HG03135 (cell line): ENCODE results near the gene ASCC1.
"Not testable (repeated sequence)": the region's sequence is repeated elsewhere in the genome, so short reads cannot be mapped to it uniquely, and the experiment has no call there.

Experiments
- ATAC-seq: cut with Tn5 transposase; IDR thresholded peaks from one replicate; pipeline ENCODE4 v1.9.1; 2021; ENCODE audit warnings: mild to moderate bottlenecking, moderate library complexity; ENCODE audit not compliant: unreplicated experiment

ASCC1 gene

DNA sequence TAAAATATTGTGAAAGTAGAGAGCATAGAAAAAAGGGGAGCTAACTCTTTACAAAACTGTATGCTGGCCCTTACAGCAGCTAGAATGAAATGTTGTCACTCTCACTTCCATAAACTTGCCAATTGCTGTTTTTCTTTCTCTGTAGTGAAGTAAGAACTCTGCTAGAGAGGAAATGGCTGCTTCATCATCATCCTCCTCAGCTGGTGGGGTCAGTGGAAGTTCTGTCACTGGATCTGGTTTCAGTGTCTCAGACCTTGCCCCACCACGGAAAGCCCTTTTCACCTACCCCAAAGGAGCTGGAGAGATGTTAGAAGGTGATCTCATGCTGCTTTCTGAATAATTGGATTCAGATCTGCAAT lies 7.6 kb upstream of the ASCC1 start:
- ATAC-seq, result no peak

DNA sequence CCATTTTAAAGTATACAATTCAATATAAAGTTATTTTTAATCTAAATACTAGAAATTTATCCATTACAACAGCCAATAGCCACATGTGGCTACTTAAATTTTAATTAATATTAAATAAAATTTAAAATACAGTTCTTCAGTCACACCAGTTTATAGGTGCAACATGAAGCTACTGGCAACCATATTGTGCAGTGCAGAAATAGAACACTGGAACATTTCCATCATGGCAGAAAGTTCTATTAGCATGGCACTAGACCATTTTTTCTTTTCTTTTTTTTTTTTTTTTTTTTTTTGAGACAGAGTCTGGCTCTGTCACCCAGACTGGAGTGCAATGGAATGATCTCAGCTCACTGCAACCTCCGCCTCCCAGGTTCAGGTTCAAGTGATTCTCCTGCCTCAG lies 5.2 kb upstream of the ASCC1 start:
- no peak for ATAC-seq

DNA sequence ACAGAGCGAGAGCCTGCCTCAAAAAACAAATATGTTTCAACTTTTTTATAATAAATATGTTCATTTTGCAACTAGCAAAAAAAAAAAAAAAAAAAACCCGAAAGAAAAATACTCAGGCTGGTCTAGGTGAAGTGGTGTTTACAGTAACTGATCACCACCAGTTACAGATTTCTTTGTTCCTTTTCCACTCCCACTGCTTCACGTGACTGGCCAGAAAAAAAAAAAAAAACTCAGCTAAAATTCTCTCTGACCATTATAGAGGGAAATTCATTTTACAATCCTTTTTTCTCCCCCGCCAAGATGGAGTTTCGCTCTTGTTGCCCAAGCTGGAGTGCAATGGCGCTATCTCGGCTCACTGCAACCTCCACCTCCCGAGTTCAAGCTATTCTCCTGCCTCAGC lies 4.6 kb upstream of the ASCC1 start:
- ATAC-seq, result no peak

DNA sequence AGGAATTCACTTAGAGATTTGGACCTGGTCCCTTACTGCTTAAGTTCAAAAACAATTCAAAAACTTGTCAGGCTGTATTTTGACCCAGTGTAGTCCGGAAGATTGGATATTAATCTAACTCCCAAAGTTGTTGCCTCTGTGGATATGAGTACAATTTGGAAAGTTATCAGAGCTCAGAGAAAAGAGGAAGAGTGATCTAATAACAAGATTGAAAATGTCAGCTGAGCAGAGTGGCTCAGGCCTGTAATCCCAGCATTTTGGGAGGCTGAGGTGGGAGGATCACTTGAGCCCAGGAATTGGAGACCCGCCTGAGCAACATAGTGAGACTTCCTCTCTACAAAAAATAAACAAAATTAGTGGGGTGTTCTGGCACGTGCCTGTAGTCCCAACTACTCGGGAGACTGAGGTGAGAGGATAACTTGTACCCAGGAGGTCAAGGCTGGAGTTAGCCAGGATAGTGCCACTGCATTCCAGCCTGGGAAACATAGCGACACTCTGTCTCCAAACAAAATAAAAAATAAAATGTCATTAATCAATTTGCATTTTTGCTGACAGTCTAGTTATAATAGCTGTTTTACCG lies 3.2 kb upstream of the ASCC1 start:
- ATAC-seq, result no peak

DNA sequence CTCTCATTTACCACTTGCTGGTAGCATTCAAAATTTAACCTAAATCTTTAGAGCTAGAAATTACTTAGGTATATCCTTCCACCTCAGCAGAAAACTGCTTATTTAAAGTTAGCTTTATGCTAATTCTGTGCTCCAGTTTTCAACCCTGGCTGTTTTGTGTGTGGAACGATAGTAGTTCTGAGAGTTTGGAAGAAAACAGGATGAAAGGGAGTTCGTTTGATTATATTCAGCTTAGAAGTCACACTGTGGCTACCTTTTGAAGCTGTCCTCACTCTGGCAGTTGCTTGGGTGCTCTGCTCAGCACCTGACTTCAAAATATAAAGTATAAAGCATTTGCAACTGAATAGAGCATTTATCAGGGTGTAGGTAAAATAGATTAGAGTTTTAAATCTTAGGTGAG lies 2.6 kb upstream of the ASCC1 start:
- no peak for ATAC-seq

DNA sequence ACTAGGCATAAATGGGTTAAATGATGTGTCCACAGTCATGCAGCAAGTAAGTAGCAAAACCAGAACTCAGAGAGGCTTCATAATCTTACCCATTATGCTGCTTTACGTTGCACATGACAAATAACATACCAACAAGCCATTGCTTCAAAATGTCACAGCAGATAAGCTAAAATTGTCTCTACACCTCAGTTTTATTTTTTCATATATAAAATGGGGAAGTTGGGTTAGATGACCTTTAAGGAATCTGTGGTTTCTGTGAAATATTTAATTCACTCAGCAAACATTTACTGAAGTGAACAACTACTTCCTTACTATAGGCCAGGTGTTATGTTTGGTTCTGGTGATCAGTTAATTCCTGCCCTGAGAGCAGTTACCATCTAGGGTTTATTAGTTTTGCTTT lies 2.2 kb upstream of the ASCC1 start:
- no peak for ATAC-seq

DNA sequence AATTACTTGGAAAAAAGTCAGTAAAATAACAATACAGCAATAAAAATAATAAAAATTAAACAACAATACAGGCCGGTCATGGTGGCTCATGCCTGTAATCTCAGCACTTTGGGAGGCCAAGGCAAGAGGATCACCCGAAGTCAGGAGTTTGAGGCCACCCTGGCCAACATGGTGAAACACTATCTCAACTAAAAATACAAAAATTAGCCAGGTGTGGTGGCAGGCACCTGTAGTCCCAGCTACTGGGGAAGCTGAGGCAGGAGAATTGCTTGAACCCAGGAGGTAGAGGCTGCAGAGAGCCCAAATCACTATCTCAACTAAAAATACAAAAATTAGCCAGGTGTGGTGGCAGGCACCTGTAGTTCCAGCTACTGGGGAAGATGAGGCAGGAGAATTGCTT lies 4.2 kb downstream of the ASCC1 start:
- ATAC-seq, result not testable (repeated sequence)

DNA sequence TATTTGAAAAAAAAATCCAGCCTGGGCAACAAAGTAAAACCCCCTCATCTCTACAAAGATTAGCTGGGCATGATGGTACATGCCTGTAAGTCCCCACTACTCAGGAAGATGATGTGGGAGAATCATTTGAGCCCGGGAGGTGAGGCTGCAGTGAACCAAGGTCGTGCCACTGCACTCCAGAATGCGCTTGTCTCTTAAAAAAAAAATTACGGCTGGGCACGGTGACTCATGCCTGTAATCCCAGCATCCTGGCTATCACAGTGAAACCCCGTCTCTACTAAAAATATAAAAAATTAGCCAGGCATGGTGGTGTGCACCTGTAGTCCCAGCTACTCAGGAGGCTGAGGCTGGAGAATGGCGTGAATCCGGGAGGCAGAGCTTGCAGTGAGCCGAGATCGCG lies 4.7 kb downstream of the ASCC1 start:
- ATAC-seq, result not testable (repeated sequence)

DNA sequence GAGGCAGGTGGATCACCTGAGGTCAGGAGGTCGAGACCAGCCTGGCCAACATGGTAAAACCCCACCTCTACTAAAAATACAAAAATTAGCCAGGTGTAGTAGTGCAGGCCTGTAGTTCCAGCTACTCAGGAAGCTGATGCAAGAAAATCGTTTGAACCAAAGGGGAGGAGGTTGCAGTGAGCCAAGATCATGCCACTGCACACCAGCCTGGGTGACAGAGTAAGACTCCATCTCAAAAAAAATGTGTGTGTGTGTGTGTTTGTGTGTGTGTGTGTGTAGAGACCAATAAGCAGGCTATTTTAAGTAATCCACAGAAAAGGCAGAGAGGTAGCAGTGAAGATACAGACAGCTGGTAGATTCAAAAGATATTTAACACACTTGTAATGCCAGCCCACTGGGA lies 7.5 kb downstream of the ASCC1 start:
- ATAC-seq, result not testable (repeated sequence)

DNA sequence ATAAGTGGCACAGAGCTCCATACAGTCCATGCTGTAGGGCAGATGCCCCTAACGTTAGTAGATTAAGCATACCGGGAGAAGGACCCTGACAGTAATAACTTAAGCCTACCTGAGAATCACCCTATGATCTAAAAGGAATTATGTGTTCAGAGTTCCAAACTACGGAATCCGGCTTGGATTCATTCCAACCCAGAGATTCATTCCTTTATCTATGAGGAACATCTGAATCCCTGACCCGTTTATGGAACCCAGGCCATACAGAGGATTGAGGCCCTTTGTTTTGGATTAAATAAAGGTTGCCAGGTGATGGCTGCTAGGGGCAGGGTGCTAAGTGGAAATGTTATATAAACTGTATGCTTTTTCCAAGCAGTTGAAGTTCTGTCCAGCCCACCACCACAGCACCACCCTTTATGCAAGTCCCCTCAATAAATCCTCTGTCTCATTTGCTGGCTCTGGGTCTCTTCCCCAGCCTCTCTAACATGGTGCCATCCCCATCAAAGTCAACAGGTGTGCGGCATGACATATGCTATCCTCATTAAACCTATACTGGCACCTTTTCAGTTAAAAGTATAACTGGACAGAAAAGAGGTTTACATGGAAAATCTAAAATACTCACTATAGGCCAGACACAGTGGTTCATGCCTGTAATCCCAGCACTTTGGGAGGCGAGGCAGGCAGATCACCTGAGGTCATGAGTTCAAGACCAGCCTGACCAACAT lies 9.4 kb downstream of the ASCC1 start:
- no peak for ATAC-seq

DNA sequence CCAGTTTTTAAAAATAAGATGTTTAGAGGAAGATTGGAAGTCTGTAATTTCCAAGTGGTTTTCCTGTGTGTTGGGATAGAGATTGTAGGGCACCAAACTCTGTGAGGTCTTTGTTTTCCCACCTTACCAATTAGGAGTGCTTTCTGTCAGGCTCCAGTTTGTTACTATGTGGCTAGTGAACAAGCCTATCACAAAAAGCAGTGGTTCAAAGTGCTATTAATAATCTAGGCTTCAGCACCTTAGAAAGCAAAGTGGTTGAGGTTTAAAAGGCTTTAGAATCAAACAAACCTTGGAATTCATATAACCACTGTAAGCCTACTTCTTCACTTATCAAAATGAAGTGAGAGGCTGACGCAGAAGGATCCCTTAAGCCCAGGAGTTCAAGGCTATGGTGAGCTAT lies 11.4 kb downstream of the ASCC1 start:
- no peak for ATAC-seq

DNA sequence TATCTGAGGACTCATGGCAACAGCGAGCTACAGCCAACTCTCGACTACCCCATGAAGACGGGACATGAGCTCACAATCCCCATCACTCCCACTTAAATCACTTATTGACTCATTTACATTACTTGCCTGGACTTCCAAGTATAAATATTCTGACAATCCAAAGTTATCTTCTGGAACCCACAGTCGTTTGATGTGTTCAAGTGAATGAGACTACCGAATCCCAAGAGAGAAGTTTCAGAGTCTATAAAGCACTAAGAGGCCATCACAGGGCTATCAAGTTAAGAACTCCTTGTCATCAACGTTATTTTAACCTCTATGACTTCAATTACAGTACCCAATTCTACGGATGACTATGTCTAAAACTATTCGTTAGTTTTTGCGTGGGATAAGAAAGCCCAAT lies 11.8 kb downstream of the ASCC1 start:
- no peak for ATAC-seq

DNA sequence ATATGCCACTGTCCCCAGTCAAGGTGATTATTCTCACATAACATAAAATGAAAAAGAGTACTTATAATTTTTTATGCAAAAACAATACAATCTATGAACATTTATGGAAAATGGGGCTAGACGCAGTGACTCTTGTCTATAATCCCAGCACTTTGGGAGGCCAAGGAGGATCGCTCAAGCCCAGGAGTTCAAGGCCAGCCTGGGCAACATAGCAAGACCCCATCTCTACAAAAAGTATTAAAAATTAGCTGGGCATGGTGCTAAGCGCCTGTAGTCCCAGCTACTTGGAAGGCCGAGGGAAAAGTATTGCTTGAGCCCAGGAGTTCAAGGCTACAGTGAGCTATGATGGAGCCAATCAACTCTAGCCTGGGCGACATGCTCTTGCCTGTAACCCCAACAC lies 14.8 kb downstream of the ASCC1 start:
- ATAC-seq, result no peak

DNA sequence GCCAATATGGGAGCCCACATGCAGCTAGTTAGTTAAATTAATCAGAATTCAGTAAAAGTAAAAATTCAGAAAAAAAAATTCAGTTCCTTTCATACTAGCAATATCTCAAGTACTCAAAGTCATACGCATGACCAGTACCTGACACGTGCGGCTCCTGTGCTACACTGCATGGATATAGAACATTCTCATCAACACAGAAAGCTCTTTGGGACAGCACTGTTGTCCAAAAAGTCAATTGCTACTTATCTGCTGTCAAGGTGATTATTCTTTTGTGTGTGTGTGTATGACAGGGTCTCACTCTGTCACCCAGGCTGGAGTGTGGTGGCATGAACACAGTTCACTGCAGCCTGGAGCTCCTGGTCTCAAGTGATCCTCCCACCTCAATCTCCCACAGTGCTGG lies 15.2 kb downstream of the ASCC1 start:
- ATAC-seq, result no peak

DNA sequence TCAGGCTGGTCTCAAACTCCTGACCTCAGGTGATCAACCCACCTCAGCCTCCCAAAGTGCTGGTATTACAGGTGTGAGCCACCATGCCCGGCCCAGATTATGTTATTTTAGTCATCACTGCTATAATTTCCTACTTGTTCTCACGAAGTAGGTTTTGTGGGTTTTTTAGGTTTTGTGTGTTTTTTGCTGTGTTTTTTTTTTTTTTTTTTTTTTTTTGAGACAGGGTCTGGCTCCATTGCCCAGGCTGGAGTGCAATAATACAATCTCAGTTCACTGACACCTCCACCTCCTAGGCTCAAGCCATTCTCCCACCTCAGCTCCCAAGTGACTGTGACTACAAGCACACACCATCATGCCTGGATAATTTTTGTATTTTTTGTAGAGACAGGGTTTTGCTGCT lies 21.1 kb downstream of the ASCC1 start:
- no peak for ATAC-seq

DNA sequence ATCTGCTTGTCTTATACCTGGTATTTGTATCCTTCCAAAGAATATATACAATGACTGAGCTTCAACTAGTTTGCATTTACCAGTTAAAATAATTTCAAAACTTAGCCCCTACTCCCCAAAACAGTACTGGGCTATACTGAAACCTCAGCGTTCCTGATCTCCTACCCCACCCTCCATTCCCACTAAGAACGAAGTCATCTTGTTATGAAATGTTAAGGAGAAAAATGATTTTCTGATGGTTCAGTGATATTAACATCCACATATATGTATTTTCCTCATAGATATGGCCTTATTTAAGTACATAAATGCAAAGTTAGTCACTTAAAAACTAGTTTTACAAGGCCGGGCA lies 29.1 kb downstream of the ASCC1 start:
- no peak for ATAC-seq

DNA sequence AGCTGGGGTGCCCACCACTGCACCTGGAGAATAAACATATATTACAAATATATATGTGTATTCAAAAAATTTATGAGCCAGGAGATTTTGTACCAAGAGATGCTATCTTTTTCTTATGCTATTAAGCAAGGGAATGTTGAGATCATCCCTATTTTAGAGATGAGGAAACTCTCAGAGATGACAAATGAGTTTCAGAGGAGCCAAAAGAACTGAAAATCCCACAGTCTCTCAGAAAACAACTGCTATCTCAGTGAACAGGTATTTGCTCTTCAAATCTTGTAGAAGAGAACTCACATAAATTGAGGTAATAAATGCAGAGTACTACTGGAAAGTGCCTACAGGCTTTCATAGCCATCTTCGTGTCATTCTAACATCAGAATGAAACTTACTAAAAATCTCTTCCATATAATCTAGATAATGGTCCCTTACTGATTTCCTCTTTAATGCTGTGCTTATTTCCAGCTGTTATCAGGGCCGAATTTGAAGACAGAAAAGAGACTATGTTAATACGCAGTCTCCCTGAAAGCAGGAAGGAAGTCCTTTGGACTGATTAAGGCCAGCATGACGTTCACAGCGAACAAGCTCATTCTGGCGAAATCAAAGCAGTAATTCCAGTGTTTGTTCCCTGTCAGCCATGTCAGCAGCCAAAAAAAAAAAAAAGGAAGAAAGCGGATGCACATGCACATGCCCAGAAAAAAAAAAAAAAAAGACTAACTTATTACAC lies 29.7 kb downstream of the ASCC1 start:
- ATAC-seq, result no peak

DNA sequence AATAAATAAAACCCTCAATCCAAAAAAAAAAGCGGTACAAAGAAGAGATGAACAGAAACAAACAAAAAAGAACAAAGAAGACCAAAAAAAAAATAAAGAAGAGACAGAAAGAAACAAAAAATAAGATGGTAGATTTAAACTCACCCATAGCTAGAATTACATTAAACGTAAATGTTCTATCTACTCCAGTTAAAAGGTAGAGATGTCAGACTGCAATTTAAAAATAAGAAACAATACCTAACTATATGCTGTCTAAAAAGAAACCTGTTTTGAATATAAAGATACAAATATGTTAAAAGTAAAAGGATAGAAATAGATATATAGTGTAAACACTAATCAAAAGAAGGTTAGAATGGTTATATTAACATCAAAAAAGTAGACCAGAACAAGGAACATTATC lies 31.9 kb downstream of the ASCC1 start:
- ATAC-seq, result no peak

DNA sequence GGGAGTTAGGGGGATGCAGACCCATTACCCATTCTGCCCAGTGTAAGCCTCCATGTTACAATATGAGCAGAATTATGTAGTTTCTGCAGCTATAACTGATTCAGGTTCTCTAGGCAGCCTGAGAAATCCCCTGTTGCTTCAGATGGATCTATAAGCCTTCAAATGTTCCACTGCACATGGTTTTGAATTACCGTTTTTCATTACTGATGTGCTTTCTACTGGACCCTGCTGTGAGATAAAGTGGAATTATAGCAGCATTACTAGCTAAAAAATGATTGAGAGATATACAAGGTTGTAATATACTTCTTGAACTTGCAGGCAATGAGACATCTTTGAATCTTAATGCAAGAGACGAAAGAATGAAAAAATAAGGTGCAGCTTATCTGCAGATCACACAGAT lies 38.6 kb downstream of the ASCC1 start:
- ATAC-seq, result no peak

DNA sequence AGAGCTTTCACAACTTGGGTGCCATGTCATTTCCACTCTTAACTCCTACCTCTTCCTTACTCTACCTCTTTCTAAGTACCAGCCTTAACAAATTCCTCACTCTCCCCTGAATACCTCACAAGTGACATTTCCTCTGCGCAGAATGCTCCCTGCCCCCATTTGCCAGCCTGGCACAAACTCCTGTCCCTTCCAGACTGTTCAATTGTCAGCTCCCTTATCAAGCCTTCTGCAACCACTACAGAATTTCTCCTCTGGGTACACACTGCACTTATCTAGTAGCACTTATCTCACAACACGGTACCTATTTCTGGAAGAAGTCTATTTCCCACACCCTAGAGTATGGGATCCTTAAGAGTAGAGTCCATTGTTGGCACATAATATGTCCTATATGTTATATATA lies 39.4 kb downstream of the ASCC1 start:
- ATAC-seq, result no peak

DNA sequence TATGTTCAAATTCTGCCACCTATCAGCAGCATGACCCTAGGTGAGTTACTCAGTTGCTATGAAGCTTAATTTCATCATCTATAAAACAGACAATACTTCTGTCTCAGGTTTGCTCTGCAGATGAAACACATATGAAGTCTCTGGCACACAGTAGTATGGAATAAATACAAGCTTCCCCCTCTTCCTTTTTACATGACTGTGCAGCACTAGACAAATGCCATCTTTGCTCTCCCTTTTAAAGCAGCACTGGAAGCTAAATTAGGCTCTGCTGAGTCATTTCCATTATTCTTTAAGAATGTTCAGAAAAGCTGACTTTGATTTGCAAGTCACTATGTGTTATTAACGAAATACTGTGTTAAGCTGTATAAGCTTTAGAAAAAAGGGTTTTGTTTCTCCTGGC lies 40.9 kb downstream of the ASCC1 start:
- ATAC-seq, result no peak

DNA sequence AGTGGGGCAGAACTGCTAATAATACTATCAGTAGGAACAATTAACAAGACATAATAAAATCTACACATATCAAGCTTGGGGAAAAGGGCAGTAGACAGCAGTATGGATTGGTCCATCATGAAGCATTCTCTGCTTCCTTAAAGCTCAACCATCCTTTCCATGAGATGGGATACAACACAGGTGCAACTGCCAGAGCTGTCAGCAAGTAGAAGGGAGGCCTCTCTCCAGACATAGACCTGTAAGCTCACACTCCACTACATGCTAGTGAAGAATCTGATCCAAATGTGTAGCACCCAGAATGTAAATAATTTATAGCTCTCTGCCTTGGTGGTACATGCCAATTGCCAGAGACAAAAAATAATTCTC lies 41.8 kb downstream of the ASCC1 start:
- no peak for ATAC-seq
